GM19239 (cell line): ENCODE measurements around the gene A3GALT2.

Experiments used
- DNase-seq: peaks from one replicate; pipeline ENCODE4 v3.0.0; 2011; ENCODE audit warnings: low spot score; ENCODE audit not compliant: insufficient read length
- FAIRE-seq: peaks from 2 replicates; lab custom pipeline; 2011; peaks lifted over from hg19 to GRCh38; lab: Jason Lieb, UNC

The A3GALT2 gene

DNA sequence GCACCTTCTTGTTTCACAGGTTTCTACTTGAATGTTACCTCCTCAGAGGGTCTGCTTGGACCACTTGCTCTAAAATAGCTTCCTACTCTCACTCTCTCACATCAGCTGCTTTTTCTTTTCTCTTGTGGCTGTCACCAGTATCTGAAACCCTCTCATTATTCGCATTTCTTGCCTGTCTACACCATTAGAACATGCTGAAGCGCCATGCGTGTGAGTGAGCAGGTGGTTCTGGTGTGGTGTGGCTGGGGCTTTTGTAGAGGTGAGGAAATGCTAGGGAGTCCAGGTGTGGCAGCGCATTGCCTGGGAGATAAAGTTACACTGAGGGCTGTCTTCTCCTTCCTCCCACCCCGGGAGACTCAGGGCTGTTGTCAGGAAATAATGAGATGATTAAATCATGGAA lies 60.5 kb downstream of the A3GALT2 start:
- FAIRE-seq (no peak), DNase-seq (no peak)

GRCh38 chr1:33259879-33260278 lies 61.0 kb downstream of the A3GALT2 start:
- FAIRE-seq (no peak), DNase-seq (no peak)

GRCh38 chr1:33258788-33259274 lies 62.1 kb downstream of the A3GALT2 start:
- FAIRE-seq (no peak), DNase-seq (no peak)

GRCh38 chr1:33257772-33258712 lies 62.9 kb downstream of the A3GALT2 start:
- FAIRE-seq (no peak), DNase-seq (no peak)

DNA sequence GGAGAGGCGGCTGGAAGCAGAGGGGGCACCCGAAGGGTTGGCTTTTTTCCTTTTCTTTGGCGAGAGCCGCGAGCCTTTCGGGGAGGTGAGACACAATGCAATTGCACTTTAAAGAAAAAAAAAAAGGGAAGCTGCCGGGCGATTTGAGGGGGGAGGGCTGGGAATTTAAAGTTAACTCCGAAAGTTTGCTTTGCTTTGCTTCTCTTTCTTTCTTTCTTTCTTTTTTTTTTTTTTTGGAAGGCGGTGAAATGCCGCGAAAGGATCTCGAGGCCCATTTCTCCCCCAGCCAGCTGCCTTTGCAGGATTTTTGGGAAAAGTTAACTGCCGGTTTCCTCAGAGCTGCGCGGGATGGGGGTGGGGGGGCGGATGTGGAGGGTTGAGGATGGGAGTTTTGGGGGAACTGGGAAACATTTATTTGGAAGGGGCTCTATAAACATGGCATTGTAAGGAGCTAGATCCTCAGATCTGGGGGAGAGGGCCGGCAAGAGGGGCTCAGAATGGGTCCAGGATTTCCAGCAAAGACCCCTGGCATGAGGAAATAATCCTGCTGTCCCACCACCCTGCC lies 63.6 kb downstream of the A3GALT2 start:
- no peak for FAIRE-seq

More for the DNA sequence above, 63.6 kb downstream of the A3GALT2 start:
- DNase-seq, result no peak
